Stimulated activated naive CD4-positive, alpha-beta T cell (primary cell): Measurements from ENCODE around the gene RNF146.
"Not testable (repeated sequence)": the region's sequence is repeated elsewhere in the genome, so short reads cannot be mapped to it uniquely, and the experiment has no call there.

Experiments
- DNase-seq, 6 experiments: peaks; one replicate each; lab custom pipeline; 2025; lab: John Stamatoyannopoulos, UW

Gene RNF146

GRCh38 chr6:127282184-127282583 lies 15.5 kb downstream of the RNF146 start:
- DNase-seq: no peak

- no peak for DNase-seq
Observed at GRCh38 chr6:127288705-127289104, 22.0 kb downstream of the RNF146 start.

- no peak for DNase-seq
Observed at GRCh38 chr6:127289934-127290333, 23.3 kb downstream of the RNF146 start.

- DNase-seq: no peak
Observed at GRCh38 chr6:127290391-127291265, 24.0 kb downstream of the RNF146 start.

GRCh38 chr6:127291495-127291894 lies 24.8 kb downstream of the RNF146 start:
- no peak for DNase-seq

- DNase-seq: no peak
Observed at GRCh38 chr6:127297502-127298070, 30.9 kb downstream of the RNF146 start.

GRCh38 chr6:127298475-127298874 lies 31.8 kb downstream of the RNF146 start:
- no peak for DNase-seq

GRCh38 chr6:127299522-127300240 lies 33.0 kb downstream of the RNF146 start:
- DNase-seq: no peak

GRCh38 chr6:127300411-127300810 lies 33.7 kb downstream of the RNF146 start:
- DNase-seq: no peak

GRCh38 chr6:127301199-127301700 lies 34.6 kb downstream of the RNF146 start:
- DNase-seq: no peak

GRCh38 chr6:127302728-127303660 lies 36.3 kb downstream of the RNF146 start:
- DNase-seq: peak in 5 of 6 experiments; percentile 2 to 56 (median 18)

- DNase-seq: no peak
Observed at GRCh38 chr6:127303917-127304316, 37.3 kb downstream of the RNF146 start.

GRCh38 chr6:127305741-127306140 lies 39.1 kb downstream of the RNF146 start:
- DNase-seq: no peak

- no peak for DNase-seq
Observed at GRCh38 chr6:127317388-127318128, 50.9 kb downstream of the RNF146 start.

- no peak for DNase-seq
Observed at GRCh38 chr6:127319686-127320085, 53.0 kb downstream of the RNF146 start.

GRCh38 chr6:127328043-127328609 lies 61.5 kb downstream of the RNF146 start:
- no peak for DNase-seq

- DNase-seq: not testable (repeated sequence)
Observed at GRCh38 chr6:127331256-127331655, 64.6 kb downstream of the RNF146 start.

- DNase-seq: no peak
Observed at GRCh38 chr6:127332383-127332961, 65.8 kb downstream of the RNF146 start.
